Measurements from ENCODE around the gene STIMATE.

- no peak for TF ChIP-seq ZNF175 (tag by site-specific recombination; IDR thresholded peaks at IDR 0.05)
- no peak for TF ChIP-seq TCF7L2 (IDR thresholded peaks at IDR 0.05; ENCODE audit: borderline replicate concordance, low read depth, low read length)
- no peak for TF ChIP-seq CTCF (tag by site-specific recombination; IDR thresholded peaks at IDR 0.05)
- no peak for TF ChIP-seq ZNF274 (IDR thresholded peaks at IDR 0.05; ENCODE audit: low read length)
- no peak for TF ChIP-seq ZNF274 (tag by site-specific recombination; IDR thresholded peaks at IDR 0.05; ENCODE audit: borderline replicate concordance)
Observed at GRCh38 chr3:52838561-52839267, 58.6 kb downstream of the STIMATE start.

Data from HEK293 (cell line).